WTC11 (cell line): Measurements from ENCODE around the gene SCGB3A2. TPM values are rescaled to one million over a fixed set of nuclear protein-coding genes. Genes with fewer than 3 reads are reported as not detected.

Experiments
- ATAC-seq: fragments of 200-7000 bp; cut with Tn5 transposase; 2 replicates; pipeline ENCODE4 v1.10.0; 2021; ENCODE audit warnings: mild to moderate bottlenecking, moderate library complexity
- CTCF ChIA-PET: fragments of 300-600 bp; sonication (Branson Sonifier 250); formaldehyde crosslinking; loops from one replicate; lab custom pipeline; 2021; ENCODE audit warnings: antibody characterized with exemption; lab: Charles Lee
- POLR2A ChIA-PET: fragments of 350-600 bp; sonication (Branson Sonifier 250); formaldehyde crosslinking; loops from one replicate; lab custom pipeline; 2021; ENCODE audit warnings: antibody characterized with exemption; lab: Charles Lee
- DNase-seq: peaks from one replicate; pipeline ENCODE4 v3.0.0; 2021; ENCODE audit warnings: low spot score
- H3K27ac Mint-ChIP-seq: 2 replicates; pipeline ENCODE4 v1.8.0; 2021; ENCODE audit warnings: mixed read lengths
- H3K27me3 Mint-ChIP-seq: 2 replicates; pipeline ENCODE4 v1.8.0; 2021; ENCODE audit warnings: low read depth, mild to moderate bottlenecking, moderate library complexity, mixed read lengths
- H3K36me3 Mint-ChIP-seq: 2 replicates; pipeline ENCODE4 v1.8.0; 2021; ENCODE audit warnings: mixed read lengths
- H3K4me1 Mint-ChIP-seq: 2 replicates; pipeline ENCODE4 v1.8.0; 2022; ENCODE audit warnings: mixed read lengths
- H3K4me3 Mint-ChIP-seq: 2 replicates; pipeline ENCODE4 v1.8.0; 2021; ENCODE audit warnings: mild to moderate bottlenecking, moderate library complexity, mixed read lengths
- H3K9me3 Mint-ChIP-seq: 2 replicates; pipeline ENCODE4 v1.8.0; 2021; ENCODE audit warnings: mixed read lengths
- AR ChIP-seq: fragments of 250-450 bp; sonication (Bioruptor Pico); IDR thresholded peaks from 2 replicates; pipeline ENCODE4 v1.9.0; 2021; ENCODE audit warnings: mild to moderate bottlenecking
- ARID4B ChIP-seq: sonication (generic); formaldehyde crosslinking; IDR thresholded peaks from 2 replicates; pipeline ENCODE4 v1.8.0; 2023; ENCODE audit warnings: missing genetic modification reagents, mild to moderate bottlenecking, borderline replicate concordance
- E2F1 ChIP-seq: sonication (generic); formaldehyde crosslinking; IDR thresholded peaks from 2 replicates; pipeline ENCODE4 v1.8.0; 2022; ENCODE audit warnings: mild to moderate bottlenecking, missing genetic modification reagents
- ELF4 ChIP-seq: sonication (generic); formaldehyde crosslinking; IDR thresholded peaks from 2 replicates; pipeline ENCODE4 v1.8.1; 2022; ENCODE audit warnings: low read depth, mild to moderate bottlenecking, moderate library complexity, missing genetic modification reagents
- ESRRA ChIP-seq: sonication (generic); formaldehyde crosslinking; IDR thresholded peaks from 2 replicates; pipeline ENCODE4 v1.8.1; 2022; ENCODE audit warnings: mild to moderate bottlenecking, missing genetic modification reagents, borderline replicate concordance
- FOXJ3 ChIP-seq: sonication (generic); formaldehyde crosslinking; IDR thresholded peaks from 2 replicates; pipeline ENCODE4 v1.9.0; 2021; ENCODE audit warnings: missing genetic modification reagents, mild to moderate bottlenecking, borderline replicate concordance
- FOXK1 ChIP-seq: sonication (generic); formaldehyde crosslinking; IDR thresholded peaks from 2 replicates; pipeline ENCODE4 v1.8.0; 2022; ENCODE audit warnings: mild to moderate bottlenecking, moderate library complexity, missing genetic modification reagents
- GABPB1 ChIP-seq: sonication (generic); formaldehyde crosslinking; IDR thresholded peaks from 2 replicates; pipeline ENCODE4 v1.8.1; 2023; ENCODE audit warnings: mild to moderate bottlenecking, missing genetic modification reagents
- JAZF1 ChIP-seq: fragments of 250-450 bp; sonication (Bioruptor Pico); IDR thresholded peaks from 2 replicates; pipeline ENCODE4 v1.9.0; 2021; ENCODE audit warnings: moderate library complexity, mild to moderate bottlenecking, inconsistent platforms
- NFATC4 ChIP-seq: fragments of 250-450 bp; sonication (Bioruptor Pico); IDR thresholded peaks from 2 replicates; pipeline ENCODE4 v1.9.0; 2021; ENCODE audit warnings: mild to moderate bottlenecking
- PRRX2 ChIP-seq: fragments of 250-450 bp; sonication (Bioruptor Pico); IDR thresholded peaks from 2 replicates; pipeline ENCODE4 v1.8.0; 2021; ENCODE audit warnings: mild to moderate bottlenecking
- RELA ChIP-seq: sonication (generic); formaldehyde crosslinking; IDR thresholded peaks from 2 replicates; pipeline ENCODE4 v1.8.1; 2022; ENCODE audit warnings: missing genetic modification reagents, mild to moderate bottlenecking, borderline replicate concordance
- SMAD4 ChIP-seq: sonication (generic); formaldehyde crosslinking; IDR thresholded peaks from 2 replicates; pipeline ENCODE4 v1.8.0; 2022; ENCODE audit warnings: mild to moderate bottlenecking, missing genetic modification reagents
- SOX15 ChIP-seq: fragments of 250-450 bp; sonication (Bioruptor Pico); IDR thresholded peaks from 2 replicates; pipeline ENCODE4 v1.9.0; 2021; ENCODE audit warnings: mild to moderate bottlenecking
- TCF7 ChIP-seq: sonication (generic); formaldehyde crosslinking; IDR thresholded peaks from 2 replicates; pipeline ENCODE4 v1.8.0; 2022; ENCODE audit warnings: mild to moderate bottlenecking, low read depth, missing genetic modification reagents, moderate library complexity
- ZNF121 ChIP-seq: sonication (generic); formaldehyde crosslinking; IDR thresholded peaks from 2 replicates; pipeline ENCODE4 v1.8.0; 2023; ENCODE audit warnings: missing genetic modification reagents
- ZNF396 ChIP-seq: fragments of 250-450 bp; sonication (Bioruptor Pico); IDR thresholded peaks from 2 replicates; pipeline ENCODE4 v1.8.0; 2021; ENCODE audit warnings: mild to moderate bottlenecking, moderate library complexity, borderline replicate concordance
- ZNF423 ChIP-seq: fragments of 250-450 bp; sonication (Bioruptor Pico); IDR thresholded peaks from 2 replicates; pipeline ENCODE4 v2.1.2; 2022; ENCODE audit warnings: mild to moderate bottlenecking, moderate library complexity
- ZNF671 ChIP-seq: fragments of 250-450 bp; sonication (Bioruptor Pico); IDR thresholded peaks from 2 replicates; pipeline ENCODE4 v1.8.0; 2021; ENCODE audit warnings: mild to moderate bottlenecking
- total RNA-seq: library from RNA; stranded (reverse); gene quantifications from 3 replicates; pipeline ENCODE4 v1.2.3, GENCODE V29; 2021
- TF ChIP-seq, protein P1 (sequence below): sonication (generic); formaldehyde crosslinking; conservative IDR thresholded peaks from 2 replicates; pipeline ENCODE4 v1.8.1; 2022; ENCODE audit warnings: mild to moderate bottlenecking, missing genetic modification reagents
- TF ChIP-seq, protein P2 (sequence below): fragments of 250-450 bp; sonication (Bioruptor Pico); conservative IDR thresholded peaks from 2 replicates; pipeline ENCODE4 v1.9.0; 2021; ENCODE audit warnings: mild to moderate bottlenecking
- TF ChIP-seq, protein P3 (sequence below): sonication (generic); formaldehyde crosslinking; conservative IDR thresholded peaks from 2 replicates; pipeline ENCODE4 v1.8.1; 2023; ENCODE audit warnings: mild to moderate bottlenecking, low read depth, missing genetic modification reagents, moderate library complexity
- TF ChIP-seq, protein P4 (sequence below): sonication (generic); formaldehyde crosslinking; IDR thresholded peaks from 2 replicates; pipeline ENCODE4 v1.8.0; 2022; ENCODE audit warnings: mild to moderate bottlenecking, missing genetic modification reagents

Gene SCGB3A2
- total RNA-seq, 1 experiment from 2014 or later, result 79.1 TPM

GRCh38 chr5:147869112-147869511, 9.4 kb upstream of the SCGB3A2 start:
- H3K36me3 Mint-ChIP-seq, result peaks cover 98% of the 10 kb centered on the region
- peak; percentile 95 for ATAC-seq
- peak overlapping the region; percentile 96 for H3K4me3 Mint-ChIP-seq
- H3K27me3 Mint-ChIP-seq, result no peaks in the 10 kb centered on the region; the same call in 1 of the 2 replicates
- H3K4me1 Mint-ChIP-seq, result peaks cover 74% of the 10 kb centered on the region
- H3K27ac Mint-ChIP-seq, result peak overlapping the region; percentile 98
- no peaks in the 10 kb centered on the region for H3K9me3 Mint-ChIP-seq
- POLR2A ChIA-PET, result interaction anchor here (0.6 to 1.3 kb wide), 7 partner anchors 9 to 87 kb away, joined by 3 to 8 read pairs (median 4); partner anchors contain the start of genes JAKMIP2 and SCGB3A2
- CTCF ChIA-PET, result interaction anchor here (0.6 to 1.2 kb wide), 4 partner anchors 9 to 65 kb away, joined by 3 to 5 read pairs (median 4); no protein-coding TSS in a partner anchor
- peak; percentile 64 for DNase-seq
- no peak for TF ChIP-seq JAZF1 (CRISPR knock-in tag)
- no peak for TF ChIP-seq E2F1
- TF ChIP-seq ZNF121 (CRISPR knock-in tag), result no peak
- TF ChIP-seq GABPB1 (CRISPR knock-in tag), result no peak
- TF ChIP-seq, protein P1, sequence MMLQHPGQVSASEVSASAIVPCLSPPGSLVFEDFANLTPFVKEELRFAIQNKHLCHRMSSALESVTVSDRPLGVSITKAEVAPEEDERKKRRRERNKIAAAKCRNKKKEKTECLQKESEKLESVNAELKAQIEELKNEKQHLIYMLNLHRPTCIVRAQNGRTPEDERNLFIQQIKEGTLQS, result no peak
- TF ChIP-seq, protein P2, sequence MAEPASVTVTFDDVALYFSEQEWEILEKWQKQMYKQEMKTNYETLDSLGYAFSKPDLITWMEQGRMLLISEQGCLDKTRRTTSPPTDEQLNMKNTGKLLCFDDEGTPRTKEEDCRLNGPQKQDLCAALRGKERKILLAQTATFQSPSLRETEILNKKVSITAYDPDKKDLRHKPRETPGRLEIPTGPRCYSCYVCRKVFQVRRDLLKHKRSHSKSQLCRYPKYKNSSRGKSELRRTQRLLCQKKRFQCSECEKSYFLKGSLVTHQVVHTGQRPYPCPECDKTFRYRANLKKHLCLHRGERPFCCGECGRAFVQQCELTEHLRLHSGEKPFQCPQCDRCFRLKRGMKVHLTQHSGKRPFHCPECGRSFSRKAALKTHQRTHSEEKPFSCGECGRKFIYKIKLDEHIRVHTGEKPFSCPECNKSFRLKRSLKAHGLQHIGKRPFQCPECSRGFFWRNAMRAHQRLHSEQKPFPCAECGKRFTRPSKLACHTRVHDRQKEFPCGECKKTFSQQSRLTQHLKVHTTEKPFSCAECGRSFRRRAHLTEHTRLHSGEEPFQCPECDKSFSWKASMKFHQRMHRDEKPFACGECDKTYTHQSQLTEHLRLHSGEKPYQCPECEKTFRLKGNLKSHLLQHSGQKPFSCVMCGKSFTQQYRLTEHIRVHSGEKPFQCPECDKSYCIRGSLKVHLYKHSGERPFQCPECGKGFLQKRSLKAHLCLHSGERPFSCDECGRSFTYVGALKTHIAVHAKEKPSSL (CRISPR knock-in tag), result peak; percentile 75
- TF ChIP-seq TCF7 (CRISPR knock-in tag), result no peak
- no peak for TF ChIP-seq ELF4 (CRISPR knock-in tag)
- no peak for TF ChIP-seq ZNF396 (CRISPR knock-in tag)
- TF ChIP-seq ZNF423, result 0 out of 2 replicates have a peak, but pooled peaks have one; percentile 10
- no peak for TF ChIP-seq SOX15 (CRISPR knock-in tag)
- TF ChIP-seq AR, result peak; percentile 87
- peak; percentile 8 for TF ChIP-seq NFATC4 (CRISPR knock-in tag)
- TF ChIP-seq RELA (CRISPR knock-in tag), result no peak
- TF ChIP-seq FOXJ3, result no peak
- TF ChIP-seq SMAD4, result no peak
- TF ChIP-seq ZNF671, result peak; percentile 47; the same call in 1 of the 2 replicates
- peak; percentile 39; the same call in 1 of the 2 replicates for TF ChIP-seq PRRX2 (CRISPR knock-in tag)
- TF ChIP-seq ARID4B (CRISPR knock-in tag), result no peak
- TF ChIP-seq, protein P3, sequence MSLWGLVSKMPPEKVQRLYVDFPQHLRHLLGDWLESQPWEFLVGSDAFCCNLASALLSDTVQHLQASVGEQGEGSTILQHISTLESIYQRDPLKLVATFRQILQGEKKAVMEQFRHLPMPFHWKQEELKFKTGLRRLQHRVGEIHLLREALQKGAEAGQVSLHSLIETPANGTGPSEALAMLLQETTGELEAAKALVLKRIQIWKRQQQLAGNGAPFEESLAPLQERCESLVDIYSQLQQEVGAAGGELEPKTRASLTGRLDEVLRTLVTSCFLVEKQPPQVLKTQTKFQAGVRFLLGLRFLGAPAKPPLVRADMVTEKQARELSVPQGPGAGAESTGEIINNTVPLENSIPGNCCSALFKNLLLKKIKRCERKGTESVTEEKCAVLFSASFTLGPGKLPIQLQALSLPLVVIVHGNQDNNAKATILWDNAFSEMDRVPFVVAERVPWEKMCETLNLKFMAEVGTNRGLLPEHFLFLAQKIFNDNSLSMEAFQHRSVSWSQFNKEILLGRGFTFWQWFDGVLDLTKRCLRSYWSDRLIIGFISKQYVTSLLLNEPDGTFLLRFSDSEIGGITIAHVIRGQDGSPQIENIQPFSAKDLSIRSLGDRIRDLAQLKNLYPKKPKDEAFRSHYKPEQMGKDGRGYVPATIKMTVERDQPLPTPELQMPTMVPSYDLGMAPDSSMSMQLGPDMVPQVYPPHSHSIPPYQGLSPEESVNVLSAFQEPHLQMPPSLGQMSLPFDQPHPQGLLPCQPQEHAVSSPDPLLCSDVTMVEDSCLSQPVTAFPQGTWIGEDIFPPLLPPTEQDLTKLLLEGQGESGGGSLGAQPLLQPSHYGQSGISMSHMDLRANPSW (CRISPR knock-in tag), result no peak
- 0 out of 2 replicates have a peak, but pooled peaks have one; percentile 39 for TF ChIP-seq FOXK1 (CRISPR knock-in tag)
- TF ChIP-seq ESRRA, result no peak
- TF ChIP-seq, protein P4, sequence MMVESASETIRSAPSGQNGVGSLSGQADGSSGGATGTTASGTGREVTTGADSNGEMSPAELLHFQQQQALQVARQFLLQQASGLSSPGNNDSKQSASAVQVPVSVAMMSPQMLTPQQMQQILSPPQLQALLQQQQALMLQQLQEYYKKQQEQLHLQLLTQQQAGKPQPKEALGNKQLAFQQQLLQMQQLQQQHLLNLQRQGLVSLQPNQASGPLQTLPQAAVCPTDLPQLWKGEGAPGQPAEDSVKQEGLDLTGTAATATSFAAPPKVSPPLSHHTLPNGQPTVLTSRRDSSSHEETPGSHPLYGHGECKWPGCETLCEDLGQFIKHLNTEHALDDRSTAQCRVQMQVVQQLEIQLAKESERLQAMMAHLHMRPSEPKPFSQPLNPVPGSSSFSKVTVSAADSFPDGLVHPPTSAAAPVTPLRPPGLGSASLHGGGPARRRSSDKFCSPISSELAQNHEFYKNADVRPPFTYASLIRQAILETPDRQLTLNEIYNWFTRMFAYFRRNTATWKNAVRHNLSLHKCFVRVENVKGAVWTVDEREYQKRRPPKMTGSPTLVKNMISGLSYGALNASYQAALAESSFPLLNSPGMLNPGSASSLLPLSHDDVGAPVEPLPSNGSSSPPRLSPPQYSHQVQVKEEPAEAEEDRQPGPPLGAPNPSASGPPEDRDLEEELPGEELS (CRISPR knock-in tag), result no peak
